Stimulated activated naive B cell treated with anti-CD40 and anti-IgM and Interleukin-4, amounts not matched to agents 10 μg/mL and 1 μg/mL and 100 μg/mL, for 72 hours (primary cell): ENCODE results near the gene CDK13.

Experiments used
- ATAC-seq, 2 donors: fragments of 150-1000 bp; cut with Tn5 transposase; replicated peaks; 2 replicates each; pipeline ENCODE4 v1.10.0; 2021; ENCODE audit warnings: moderate library complexity in 1 of 2
- DNase-seq: peaks from one replicate; pipeline ENCODE4 v3.0.0; 2021
- H3K27ac Mint-ChIP-seq: one replicate; pipeline ENCODE4 v1.8.0; 2022; ENCODE audit warnings: mild to moderate bottlenecking, mixed read lengths
- H3K27me3 Mint-ChIP-seq, 2 donors: one replicate each; pipeline ENCODE4 v1.8.0; 2022; ENCODE audit warnings: mixed read lengths in 2 of 2
- H3K36me3 Mint-ChIP-seq, 2 donors: one replicate each; pipeline ENCODE4 v1.8.0; 2022; ENCODE audit warnings: mixed read lengths in 2 of 2, mild to moderate bottlenecking in 1 of 2
- H3K4me1 Mint-ChIP-seq, 2 donors: one replicate each; pipeline ENCODE4 v1.8.0; 2022; ENCODE audit warnings: mixed read lengths in 2 of 2, mild to moderate bottlenecking in 1 of 2
- H3K4me3 Mint-ChIP-seq, 2 donors: one replicate each; pipeline ENCODE4 v1.8.0; 2022; ENCODE audit warnings: mild to moderate bottlenecking in 2 of 2, mixed read lengths in 2 of 2, moderate library complexity in 1 of 2
- H3K9me3 Mint-ChIP-seq, 2 donors: one replicate each; pipeline ENCODE4 v1.8.0; 2022; ENCODE audit warnings: mixed read lengths in 2 of 2, mild to moderate bottlenecking in 1 of 2

CDK13 gene

GRCh38 chr7:40009301-40009700 lies 59.2 kb downstream of the CDK13 start:
- no peaks in the 10 kb centered on the region for H3K27me3 Mint-ChIP-seq
- H3K9me3 Mint-ChIP-seq, result no peaks in the 10 kb centered on the region
- no peak overlapping the region for H3K4me3 Mint-ChIP-seq
- DNase-seq (no peak), ATAC-seq (no peak)
- peaks cover 18 to 33% of the 10 kb centered on the region in 2 donors for H3K36me3 Mint-ChIP-seq
- peaks cover 0 to 9% of the 10 kb centered on the region in 2 donors for H3K4me1 Mint-ChIP-seq
- no peak overlapping the region for H3K27ac Mint-ChIP-seq

GRCh38 chr7:40014376-40014775 lies 64.3 kb downstream of the CDK13 start:
- no peak overlapping the region for H3K4me3 Mint-ChIP-seq
- no peak overlapping the region for H3K27ac Mint-ChIP-seq
- ATAC-seq (no peak), DNase-seq (no peak)
- H3K9me3 Mint-ChIP-seq, result no peaks in the 10 kb centered on the region
- peaks cover 11 to 27% of the 10 kb centered on the region in 2 donors for H3K4me1 Mint-ChIP-seq
- H3K36me3 Mint-ChIP-seq, result peaks cover 14 to 37% of the 10 kb centered on the region in 2 donors
- H3K27me3 Mint-ChIP-seq, result no peaks in the 10 kb centered on the region

GRCh38 chr7:40015790-40016296 lies 65.8 kb downstream of the CDK13 start:
- H3K27me3 Mint-ChIP-seq, result no peaks in the 10 kb centered on the region
- DNase-seq (no peak), ATAC-seq (peak; percentile 93 to 98)
- peaks cover 11 to 27% of the 10 kb centered on the region in 2 donors for H3K4me1 Mint-ChIP-seq
- H3K27ac Mint-ChIP-seq, result no peak overlapping the region
- H3K9me3 Mint-ChIP-seq, result no peaks in the 10 kb centered on the region
- peaks cover 11 to 34% of the 10 kb centered on the region in 2 donors for H3K36me3 Mint-ChIP-seq
- no peak overlapping the region for H3K4me3 Mint-ChIP-seq

GRCh38 chr7:40019558-40019957 lies 69.5 kb downstream of the CDK13 start:
- Mint-ChIP-seq H3K9me3 (no peaks in the 10 kb centered on the region), H3K4me1 (peaks cover 16 to 30% of the 10 kb centered on the region in 2 donors), H3K27me3 (no peaks in the 10 kb centered on the region), H3K27ac (no peak overlapping the region), H3K4me3 (no peak overlapping the region), H3K36me3 (peaks cover 13 to 34% of the 10 kb centered on the region in 2 donors)
- DNase-seq, result no peak
- ATAC-seq, result no peak

GRCh38 chr7:40024048-40024447 lies 74.0 kb downstream of the CDK13 start:
- peak; percentile 54 to 82 for ATAC-seq
- no peak overlapping the region for H3K4me3 Mint-ChIP-seq
- no peak for DNase-seq
- peaks cover 7 to 19% of the 10 kb centered on the region in 2 donors for H3K4me1 Mint-ChIP-seq
- peaks cover 15 to 36% of the 10 kb centered on the region in 2 donors for H3K36me3 Mint-ChIP-seq
- no peaks in the 10 kb centered on the region for H3K27me3 Mint-ChIP-seq
- H3K9me3 Mint-ChIP-seq, result no peaks in the 10 kb centered on the region
- H3K27ac Mint-ChIP-seq, result peak overlapping the region; percentile 32

GRCh38 chr7:40024841-40025240 lies 74.8 kb downstream of the CDK13 start:
- H3K27ac Mint-ChIP-seq, result peak overlapping the region; percentile 32
- no peak for DNase-seq
- H3K4me1 Mint-ChIP-seq, result peaks cover 7 to 19% of the 10 kb centered on the region in 2 donors
- H3K4me3 Mint-ChIP-seq, result no peak overlapping the region
- no peaks in the 10 kb centered on the region for H3K9me3 Mint-ChIP-seq
- no peaks in the 10 kb centered on the region for H3K27me3 Mint-ChIP-seq
- H3K36me3 Mint-ChIP-seq, result peaks cover 15 to 40% of the 10 kb centered on the region in 2 donors
- no peak for ATAC-seq

GRCh38 chr7:40027545-40027944 lies 77.5 kb downstream of the CDK13 start:
- Mint-ChIP-seq H3K36me3 (peaks cover 21 to 53% of the 10 kb centered on the region in 2 donors), H3K4me1 (peaks cover 8 to 26% of the 10 kb centered on the region in 2 donors), H3K9me3 (no peaks in the 10 kb centered on the region), H3K27ac (no peak overlapping the region), H3K4me3 (no peak overlapping the region), H3K27me3 (no peaks in the 10 kb centered on the region)
- ATAC-seq, result no peak
- no peak for DNase-seq

- DNase-seq, result no peak
- ATAC-seq, result no peak
- Mint-ChIP-seq H3K36me3 (peaks cover 16 to 38% of the 10 kb centered on the region in 2 donors), H3K4me3 (no peak overlapping the region), H3K27me3 (no peaks in the 10 kb centered on the region), H3K27ac (peak overlapping the region; percentile 6), H3K4me1 (peaks cover 13 to 28% of the 10 kb centered on the region in 2 donors), H3K9me3 (peaks cover 0 to 5% of the 10 kb centered on the region in 2 donors)
Observed at GRCh38 chr7:40033826-40034225, 83.8 kb downstream of the CDK13 start.

GRCh38 chr7:40041456-40041855 lies 91.4 kb downstream of the CDK13 start:
- DNase-seq (no peak), ATAC-seq (no peak)
- no peaks in the 10 kb centered on the region for H3K27me3 Mint-ChIP-seq
- no peak overlapping the region for H3K27ac Mint-ChIP-seq
- H3K36me3 Mint-ChIP-seq, result peaks cover 13 to 21% of the 10 kb centered on the region in 2 donors
- peaks cover 0 to 5% of the 10 kb centered on the region in 2 donors for H3K9me3 Mint-ChIP-seq
- no peak overlapping the region for H3K4me3 Mint-ChIP-seq
- H3K4me1 Mint-ChIP-seq, result peaks cover 7% of the 10 kb centered on the region in 2 donors

GRCh38 chr7:40043164-40043563 lies 93.1 kb downstream of the CDK13 start:
- peak overlapping the region; percentile 78 for H3K27ac Mint-ChIP-seq
- H3K9me3 Mint-ChIP-seq, result no peaks in the 10 kb centered on the region
- ATAC-seq, result no peak
- H3K4me1 Mint-ChIP-seq, result peaks cover 0 to 1% of the 10 kb centered on the region in 2 donors
- H3K27me3 Mint-ChIP-seq, result no peaks in the 10 kb centered on the region
- DNase-seq, result no peak
- peaks cover 9 to 13% of the 10 kb centered on the region in 2 donors for H3K36me3 Mint-ChIP-seq
- H3K4me3 Mint-ChIP-seq, result no peak overlapping the region

GRCh38 chr7:40047661-40048060 lies 97.6 kb downstream of the CDK13 start:
- no peak for ATAC-seq
- no peaks in the 10 kb centered on the region for H3K27me3 Mint-ChIP-seq
- H3K4me1 Mint-ChIP-seq, result peaks cover 0 to 1% of the 10 kb centered on the region in 2 donors
- H3K27ac Mint-ChIP-seq, result no peak overlapping the region
- peaks cover 5 to 14% of the 10 kb centered on the region in 2 donors for H3K36me3 Mint-ChIP-seq
- no peaks in the 10 kb centered on the region for H3K9me3 Mint-ChIP-seq
- DNase-seq, result no peak
- no peak overlapping the region for H3K4me3 Mint-ChIP-seq

- no peaks in the 10 kb centered on the region for H3K27me3 Mint-ChIP-seq
- no peak overlapping the region for H3K27ac Mint-ChIP-seq
- DNase-seq, result no peak
Observed at GRCh38 chr7:40057292-40057691, 107.2 kb downstream of the CDK13 start.

GRCh38 chr7:40058026-40058425 lies 108.0 kb downstream of the CDK13 start:
- Mint-ChIP-seq H3K27me3 (no peaks in the 10 kb centered on the region), H3K4me1 (peaks cover 5 to 6% of the 10 kb centered on the region in 2 donors), H3K9me3 (no peaks in the 10 kb centered on the region), H3K4me3 (no peak overlapping the region), H3K36me3 (peaks cover 16 to 38% of the 10 kb centered on the region in 2 donors), H3K27ac (no peak overlapping the region)
- DNase-seq (no peak), ATAC-seq (no peak)

More at GRCh38 chr7:40057292-40057691, 107.2 kb downstream of the CDK13 start:
- no peak for ATAC-seq
- Mint-ChIP-seq H3K4me1 (peaks cover 5 to 6% of the 10 kb centered on the region in 2 donors), H3K9me3 (no peaks in the 10 kb centered on the region), H3K4me3 (no peak overlapping the region), H3K36me3 (peaks cover 16 to 34% of the 10 kb centered on the region in 2 donors)

GRCh38 chr7:40058636-40059035 lies 108.6 kb downstream of the CDK13 start:
- H3K4me3 Mint-ChIP-seq, result no peak overlapping the region
- no peak for DNase-seq
- no peaks in the 10 kb centered on the region for H3K27me3 Mint-ChIP-seq
- peak overlapping the region; percentile 1 for H3K27ac Mint-ChIP-seq
- ATAC-seq, result no peak
- H3K36me3 Mint-ChIP-seq, result peaks cover 14 to 36% of the 10 kb centered on the region in 2 donors
- peaks cover 5 to 6% of the 10 kb centered on the region in 2 donors for H3K4me1 Mint-ChIP-seq
- H3K9me3 Mint-ChIP-seq, result no peaks in the 10 kb centered on the region

- Mint-ChIP-seq H3K36me3 (peaks cover 14 to 36% of the 10 kb centered on the region in 2 donors), H3K27ac (peak overlapping the region; percentile 1), H3K27me3 (no peaks in the 10 kb centered on the region), H3K4me3 (no peak overlapping the region), H3K4me1 (peaks cover 5 to 6% of the 10 kb centered on the region in 2 donors), H3K9me3 (no peaks in the 10 kb centered on the region)
- no peak for ATAC-seq
- DNase-seq, result no peak
Observed at GRCh38 chr7:40059057-40059456, 109.0 kb downstream of the CDK13 start.
